LNCaP clone FGC (cell line): ENCODE results near the gene TSEN2.
A peak's percentile ranks its signal among the peaks of the same experiment; 100 is the strongest.

ENCODE experiments used
- DNase-seq: peaks from one replicate; pipeline ENCODE4 v3.0.0-alpha.2; 2011; ENCODE audit warnings: low read depth
- H3K4me3 ChIP-seq: 2 replicates; pipeline ENCODE4 v1.5.1; 2011; ENCODE audit warnings: mild to moderate bottlenecking, low read depth, low read length, control low read depth
- TF ChIP-seq, protein P1 (sequence below): IDR thresholded peaks from 2 replicates; pipeline ENCODE4 v1.5.1; 2012; ENCODE audit warnings: mild to moderate bottlenecking; ENCODE audit not compliant: control insufficient read depth, insufficient read depth; ENCODE audit errors: extremely low read depth

Gene TSEN2

DNA sequence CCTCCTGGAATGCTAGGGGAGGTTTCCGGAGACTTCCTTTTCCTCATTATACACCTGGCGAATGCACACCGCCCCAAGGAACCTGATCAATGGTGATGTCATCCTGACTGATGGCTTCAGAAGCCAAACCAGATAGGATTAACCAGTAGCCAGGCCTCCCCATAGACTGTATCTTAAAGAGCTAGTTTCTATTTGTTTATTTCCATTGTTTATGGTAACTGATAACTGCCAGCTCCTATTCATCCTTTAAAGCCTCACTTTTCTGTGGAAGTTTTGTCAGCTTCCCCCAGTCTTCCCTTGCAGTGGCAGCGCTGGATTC is 61.2 kb downstream of the TSEN2 start, which contains the start of gene MKRN2OS:
TSS of gene MKRN2OS (minus strand) at position 27 of the 319 bp plus-strand sequence. CDS start 35 bp downstream, outside the sequence.
- peak; percentile 90 for DNase-seq
- TF ChIP-seq, protein P1, sequence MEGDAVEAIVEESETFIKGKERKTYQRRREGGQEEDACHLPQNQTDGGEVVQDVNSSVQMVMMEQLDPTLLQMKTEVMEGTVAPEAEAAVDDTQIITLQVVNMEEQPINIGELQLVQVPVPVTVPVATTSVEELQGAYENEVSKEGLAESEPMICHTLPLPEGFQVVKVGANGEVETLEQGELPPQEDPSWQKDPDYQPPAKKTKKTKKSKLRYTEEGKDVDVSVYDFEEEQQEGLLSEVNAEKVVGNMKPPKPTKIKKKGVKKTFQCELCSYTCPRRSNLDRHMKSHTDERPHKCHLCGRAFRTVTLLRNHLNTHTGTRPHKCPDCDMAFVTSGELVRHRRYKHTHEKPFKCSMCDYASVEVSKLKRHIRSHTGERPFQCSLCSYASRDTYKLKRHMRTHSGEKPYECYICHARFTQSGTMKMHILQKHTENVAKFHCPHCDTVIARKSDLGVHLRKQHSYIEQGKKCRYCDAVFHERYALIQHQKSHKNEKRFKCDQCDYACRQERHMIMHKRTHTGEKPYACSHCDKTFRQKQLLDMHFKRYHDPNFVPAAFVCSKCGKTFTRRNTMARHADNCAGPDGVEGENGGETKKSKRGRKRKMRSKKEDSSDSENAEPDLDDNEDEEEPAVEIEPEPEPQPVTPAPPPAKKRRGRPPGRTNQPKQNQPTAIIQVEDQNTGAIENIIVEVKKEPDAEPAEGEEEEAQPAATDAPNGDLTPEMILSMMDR: no peak; the same call in 1 of the 2 replicates
- H3K4me3 ChIP-seq: peak within 1 kb of the TSS; percentile 62

DNA sequence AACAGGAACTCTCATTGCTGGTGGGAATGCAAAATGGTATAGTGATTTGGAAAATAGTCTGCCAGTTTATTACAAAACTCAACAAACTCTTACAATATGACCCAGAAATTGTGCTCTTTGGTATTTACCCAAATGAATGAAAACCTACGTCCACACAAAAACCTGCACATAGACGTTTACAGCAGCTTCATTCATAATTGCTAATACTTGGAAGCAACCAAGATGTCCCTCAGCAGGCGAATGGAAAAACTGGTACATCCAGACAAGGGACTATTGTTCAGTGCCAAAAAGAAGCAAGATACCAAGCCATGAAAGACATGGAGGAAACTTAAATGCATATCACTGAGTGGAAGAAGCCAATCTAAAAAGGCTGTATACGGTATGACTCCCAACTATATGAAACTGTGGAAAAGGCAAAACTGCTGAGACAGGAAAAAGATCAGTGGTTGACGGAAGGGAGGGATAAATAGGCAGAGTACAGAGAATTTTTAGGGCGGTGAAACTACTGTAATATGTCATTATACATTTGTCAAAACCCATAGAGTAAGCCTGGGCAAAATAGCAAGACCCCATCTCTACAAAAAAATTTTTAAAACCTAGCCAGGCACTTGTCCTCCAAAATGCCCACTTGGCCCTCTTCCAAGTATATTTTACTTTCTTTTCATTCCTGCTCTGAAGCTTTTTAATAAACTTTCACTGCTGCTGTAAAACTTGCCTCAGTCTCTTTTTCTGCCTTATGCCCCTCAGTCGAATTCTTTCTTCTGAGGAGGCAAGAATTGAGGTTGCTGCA is 65.9 kb downstream of the TSEN2 start:
- H3K4me3 ChIP-seq: no peak overlapping the region
- no peak for DNase-seq
- TF ChIP-seq, protein P1: no peak

DNA sequence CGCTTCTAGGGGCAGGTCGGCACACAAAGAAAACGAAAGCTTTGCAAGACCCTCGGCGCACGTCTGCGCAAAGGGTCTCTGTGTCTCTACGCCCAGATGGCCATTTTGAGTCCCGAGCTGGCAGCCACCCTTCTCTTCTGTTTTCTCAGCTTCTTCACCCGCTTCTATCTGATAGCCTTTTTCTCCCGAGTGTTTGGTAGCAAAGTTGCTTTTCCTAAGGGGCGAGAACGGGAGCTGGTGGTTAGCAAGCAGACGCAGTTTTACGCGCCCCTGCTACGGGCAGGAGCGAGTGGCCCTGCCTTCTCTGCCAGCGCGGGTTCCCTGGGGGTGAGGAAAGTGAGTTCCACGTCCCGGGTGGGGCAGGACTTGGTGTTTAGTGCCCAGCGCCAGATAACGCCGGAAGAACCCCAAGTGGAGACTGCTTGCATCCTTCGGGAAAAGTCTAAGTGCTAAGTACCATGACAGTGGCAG is 69.7 kb downstream of the TSEN2 start:
- TF ChIP-seq, protein P1: no peak
- peak overlapping the region; percentile 28 for H3K4me3 ChIP-seq
- DNase-seq: no peak

DNA sequence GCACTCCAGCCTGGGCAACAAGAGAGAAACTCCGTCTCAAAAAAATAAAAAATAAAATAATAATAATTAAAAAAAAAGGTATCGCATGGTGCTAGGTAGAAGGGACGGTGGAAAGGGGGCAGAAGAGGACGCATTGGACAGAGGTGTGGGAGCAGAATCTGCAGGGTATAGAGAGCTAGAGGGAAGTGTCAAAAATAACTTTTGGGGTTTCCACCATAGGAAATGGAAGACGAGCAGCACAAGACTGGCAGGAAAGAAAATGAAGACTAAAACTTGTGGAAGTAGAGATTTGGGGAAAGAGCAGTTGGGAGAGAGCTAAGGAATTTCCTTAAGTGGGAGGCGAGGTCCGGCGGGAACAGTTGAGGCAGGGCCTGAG is 72.0 kb downstream of the TSEN2 start:
- no peak for DNase-seq
- H3K4me3 ChIP-seq: peak overlapping the region; percentile 96
- TF ChIP-seq, protein P1: no peak

DNA sequence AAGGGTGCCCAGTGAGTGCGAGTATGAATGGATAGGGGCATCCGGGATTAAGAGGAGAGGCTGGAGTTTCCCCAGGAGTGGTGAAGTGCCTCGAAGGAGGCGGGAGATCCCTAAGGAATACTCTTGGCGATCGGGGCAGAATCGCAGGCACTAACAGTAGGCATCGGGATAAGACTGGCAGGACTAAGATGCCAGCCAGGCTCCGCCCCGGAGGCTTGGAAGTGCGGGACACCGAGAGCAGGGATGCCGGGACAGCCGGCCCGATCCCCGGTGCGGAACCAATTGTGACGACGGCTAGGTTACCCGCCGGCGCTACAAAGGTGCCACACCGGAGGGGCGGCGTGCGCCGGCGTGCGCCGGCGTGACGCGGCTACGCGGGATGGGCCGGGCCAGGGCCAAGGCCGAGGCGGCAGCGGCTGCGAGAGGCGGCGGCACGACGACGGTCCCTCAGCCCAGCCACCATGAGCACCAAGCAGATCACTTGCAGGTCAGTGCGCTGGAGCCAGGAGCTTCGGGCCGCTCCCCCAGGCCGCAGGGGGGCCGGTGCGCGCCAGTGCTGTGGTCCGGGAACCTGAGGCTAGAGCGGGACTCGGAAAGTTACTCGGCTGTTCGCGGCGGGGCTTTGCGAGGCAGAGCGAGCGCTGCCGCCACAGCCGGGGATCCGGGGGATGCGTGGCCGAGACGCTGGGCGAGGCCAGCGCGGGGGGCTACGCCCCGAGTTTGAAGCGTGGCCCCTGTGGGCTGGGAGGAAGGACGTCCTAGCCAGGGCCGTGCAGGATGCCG is 72.6 kb downstream of the TSEN2 start, which contains the start of gene MKRN2:
TSS of gene MKRN2 (plus strand) at position 398 of the 783 bp plus-strand sequence. CDS start at position 462, 64 bp downstream.
- TF ChIP-seq, protein P1: no peak
- peak; percentile 76 for DNase-seq
- H3K4me3 ChIP-seq: peak within 1 kb of the TSS; percentile 96

DNA sequence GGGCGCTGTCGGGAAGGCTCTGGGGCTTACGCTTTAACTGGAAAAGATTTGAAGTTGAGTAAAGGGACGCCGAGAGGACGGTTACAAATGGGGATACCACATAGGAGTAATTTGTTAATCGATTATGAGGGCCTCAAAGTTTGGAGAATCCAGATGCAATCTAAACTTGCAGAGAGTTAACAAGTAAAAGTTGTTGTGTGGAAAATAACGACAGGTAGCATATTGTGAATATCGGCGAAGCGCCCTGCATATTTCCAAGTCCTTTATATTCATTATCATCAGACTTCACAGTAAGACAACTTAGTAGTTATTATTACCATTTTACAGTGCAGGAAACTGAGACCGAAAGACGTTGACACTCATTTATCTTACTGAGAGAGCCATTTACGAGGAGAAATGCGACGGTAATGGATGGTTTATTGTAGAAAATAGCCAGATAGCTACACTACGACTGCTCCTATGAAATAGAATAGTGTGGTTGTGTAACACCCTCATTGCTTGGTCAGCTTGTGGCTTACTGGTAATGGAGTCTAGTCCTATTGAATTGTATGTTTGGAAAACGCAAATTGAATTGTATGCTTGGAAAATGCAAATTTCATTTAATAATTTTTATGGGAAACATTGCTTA is 73.3 kb downstream of the TSEN2 start:
- H3K4me3 ChIP-seq: peak overlapping the region; percentile 96
- DNase-seq: no peak
- TF ChIP-seq, protein P1: no peak
